ENCODE results near the gene SNX3. TPM values are rescaled to one million over a fixed set of nuclear protein-coding genes. Genes with fewer than 3 reads are reported as not detected.

Gene SNX3
- total RNA-seq, 2 experiments from 2014 or later, result 39.8 to 40.8 TPM

DNA sequence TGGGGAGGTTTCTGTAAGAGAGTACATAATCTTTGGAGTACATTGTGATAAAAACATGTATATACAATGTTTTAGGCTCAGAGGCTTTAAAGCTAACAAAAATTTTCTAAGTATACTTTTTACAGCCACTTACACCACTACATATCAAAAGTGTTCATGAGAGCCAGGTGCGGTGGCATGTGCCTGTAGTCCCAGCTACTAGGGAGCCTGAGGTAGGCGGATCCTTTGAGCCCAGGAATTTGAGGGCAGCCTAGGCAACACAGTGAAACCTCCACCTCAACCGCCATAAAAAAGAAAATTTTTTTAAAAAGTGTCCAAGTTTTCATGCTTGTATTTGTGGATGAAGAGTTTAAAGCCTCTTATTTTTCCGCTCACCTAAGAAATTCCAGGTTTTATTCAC lies 22.5 kb downstream of the SNX3 start:
- no peak for DNase-seq
- CTCF ChIA-PET, result interaction anchor here (0.7 kb wide), 1 partner anchor 10 kb away, joined by 3 read pairs; no protein-coding TSS in a partner anchor
- H3K27ac ChIP-seq (ENCODE audit: low read depth in 1 of 2, low read length in 2 of 2), result no peak overlapping the region
- no peaks in the 10 kb centered on the region for H3K9me3 ChIP-seq (ENCODE audit: control insufficient read depth in 1 of 2, insufficient read depth in 1 of 2, low read length in 2 of 2)
- H3K4me3 ChIP-seq (ENCODE audit: low read length), result no peak overlapping the region
- Mint-ChIP-seq H3K36me3 (ENCODE audit: low read depth) (peaks cover 85% of the 10 kb centered on the region), H3K9me3 (peaks cover 2% of the 10 kb centered on the region), H3K4me3 (no peak overlapping the region), H3K27ac (no peak overlapping the region), H3K4me1 (ENCODE audit: low read depth) (peaks cover 50% of the 10 kb centered on the region), H3K27me3 (no peaks in the 10 kb centered on the region)
- POLR2A ChIA-PET, result interaction anchor here (1.5 kb wide), 1 partner anchor 22 kb away, joined by 4 read pairs; the partner anchor contains the start of gene SNX3
- intact Hi-C loops (cut with DNase I, micrococcal nuclease), result no loop called here
- peaks cover 11% of the 10 kb centered on the region for H3K36me3 ChIP-seq (ENCODE audit: insufficient read depth, low read length)
- H3K27me3 ChIP-seq (ENCODE audit: control insufficient read depth in 1 of 2, insufficient read depth in 2 of 2, low read length in 2 of 2), result no peaks in the 10 kb centered on the region
- no peak for ATAC-seq (ENCODE audit: poor library complexity)
- no peaks in the 10 kb centered on the region for H3K4me1 ChIP-seq (ENCODE audit: insufficient read depth, low read length)
- TF ChIP-seq, protein P1, sequence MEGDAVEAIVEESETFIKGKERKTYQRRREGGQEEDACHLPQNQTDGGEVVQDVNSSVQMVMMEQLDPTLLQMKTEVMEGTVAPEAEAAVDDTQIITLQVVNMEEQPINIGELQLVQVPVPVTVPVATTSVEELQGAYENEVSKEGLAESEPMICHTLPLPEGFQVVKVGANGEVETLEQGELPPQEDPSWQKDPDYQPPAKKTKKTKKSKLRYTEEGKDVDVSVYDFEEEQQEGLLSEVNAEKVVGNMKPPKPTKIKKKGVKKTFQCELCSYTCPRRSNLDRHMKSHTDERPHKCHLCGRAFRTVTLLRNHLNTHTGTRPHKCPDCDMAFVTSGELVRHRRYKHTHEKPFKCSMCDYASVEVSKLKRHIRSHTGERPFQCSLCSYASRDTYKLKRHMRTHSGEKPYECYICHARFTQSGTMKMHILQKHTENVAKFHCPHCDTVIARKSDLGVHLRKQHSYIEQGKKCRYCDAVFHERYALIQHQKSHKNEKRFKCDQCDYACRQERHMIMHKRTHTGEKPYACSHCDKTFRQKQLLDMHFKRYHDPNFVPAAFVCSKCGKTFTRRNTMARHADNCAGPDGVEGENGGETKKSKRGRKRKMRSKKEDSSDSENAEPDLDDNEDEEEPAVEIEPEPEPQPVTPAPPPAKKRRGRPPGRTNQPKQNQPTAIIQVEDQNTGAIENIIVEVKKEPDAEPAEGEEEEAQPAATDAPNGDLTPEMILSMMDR (IDR thresholded peaks at IDR 0.05), result no peak

DNA sequence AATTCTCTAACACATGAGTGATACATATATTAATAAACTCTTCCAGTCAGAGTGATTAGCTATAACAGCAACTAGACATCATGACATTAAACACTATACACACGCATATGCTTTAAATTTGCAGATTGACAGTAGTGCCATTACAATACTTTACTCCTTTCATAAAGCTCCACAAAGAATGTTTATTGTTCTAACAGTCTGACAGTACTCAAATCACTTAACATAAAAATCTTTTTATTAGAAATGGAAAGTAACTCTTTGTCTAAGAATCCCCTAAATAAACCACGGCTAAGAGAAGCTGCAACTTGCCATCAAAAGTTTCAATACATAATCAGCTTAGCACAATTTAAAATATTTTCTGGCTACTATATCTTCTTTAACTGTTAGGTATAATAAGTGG lies 24.0 kb downstream of the SNX3 start:
- Mint-ChIP-seq H3K27ac (no peak overlapping the region), H3K27me3 (no peaks in the 10 kb centered on the region), H3K36me3 (ENCODE audit: low read depth) (peaks cover 80% of the 10 kb centered on the region), H3K4me1 (ENCODE audit: low read depth) (peaks cover 50% of the 10 kb centered on the region), H3K4me3 (no peak overlapping the region), H3K9me3 (peaks cover 2% of the 10 kb centered on the region)
- no peak overlapping the region for H3K27ac ChIP-seq (ENCODE audit: low read depth in 1 of 2, low read length in 2 of 2)
- intact Hi-C loops (cut with DNase I, micrococcal nuclease), result no loop called here
- DNase-seq, result no peak
- ChIA-PET CTCF (interaction anchor here (1.6 kb wide), 1 partner anchor 24 kb away, joined by 3 read pairs; the partner anchor contains the start of gene SNX3), POLR2A (interaction anchor here (0.7 to 2.0 kb wide), 4 partner anchors 9 to 505 kb away, joined by 3 to 5 read pairs (median 3); partner anchors contain the start of gene SNX3)
- H3K36me3 ChIP-seq (ENCODE audit: insufficient read depth, low read length), result peaks cover 11% of the 10 kb centered on the region
- no peaks in the 10 kb centered on the region for H3K27me3 ChIP-seq (ENCODE audit: control insufficient read depth in 1 of 2, insufficient read depth in 2 of 2, low read length in 2 of 2)
- H3K4me3 ChIP-seq (ENCODE audit: low read length), result no peak overlapping the region
- H3K9me3 ChIP-seq (ENCODE audit: control insufficient read depth in 1 of 2, insufficient read depth in 1 of 2, low read length in 2 of 2), result no peaks in the 10 kb centered on the region
- TF ChIP-seq, protein P1 (IDR thresholded peaks at IDR 0.05), result no peak
- H3K4me1 ChIP-seq (ENCODE audit: insufficient read depth, low read length), result no peaks in the 10 kb centered on the region
- no peak for ATAC-seq (ENCODE audit: poor library complexity)

DNA sequence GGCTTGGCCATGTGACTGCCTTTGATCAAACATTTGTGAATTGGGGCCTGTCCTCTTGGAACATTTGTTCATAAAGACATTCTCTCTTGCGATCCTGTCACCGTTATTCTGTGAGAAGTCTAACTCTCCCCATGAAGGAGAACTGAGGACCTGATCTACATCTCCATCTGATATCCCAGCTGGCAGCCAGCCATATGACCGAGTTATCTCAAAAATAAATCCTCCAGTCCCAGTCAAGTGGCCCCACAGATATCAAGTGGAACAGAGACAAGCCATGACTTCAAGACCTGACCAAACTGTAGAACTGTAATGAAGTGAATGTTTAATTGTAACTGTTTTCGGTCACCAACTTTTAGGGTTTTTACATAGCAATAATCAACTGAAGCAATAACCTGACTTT lies 25.7 kb downstream of the SNX3 start:
- no peak for DNase-seq
- no peak overlapping the region for H3K27ac Mint-ChIP-seq
- H3K4me3 ChIP-seq (ENCODE audit: low read length), result no peak overlapping the region
- H3K27me3 ChIP-seq (ENCODE audit: control insufficient read depth in 1 of 2, insufficient read depth in 2 of 2, low read length in 2 of 2), result no peaks in the 10 kb centered on the region
- H3K27ac ChIP-seq (ENCODE audit: low read depth in 1 of 2, low read length in 2 of 2), result no peak overlapping the region
- no peaks in the 10 kb centered on the region for H3K4me1 ChIP-seq (ENCODE audit: insufficient read depth, low read length)
- intact Hi-C loops (cut with DNase I, micrococcal nuclease), result no loop called here
- peaks cover 54% of the 10 kb centered on the region for H3K4me1 Mint-ChIP-seq (ENCODE audit: low read depth)
- TF ChIP-seq, protein P1 (IDR thresholded peaks at IDR 0.05), result no peak
- H3K4me3 Mint-ChIP-seq, result no peak overlapping the region
- no peak for ATAC-seq (ENCODE audit: poor library complexity)
- POLR2A ChIA-PET, result interaction anchor here (2.0 kb wide), 1 partner anchor 26 kb away, joined by 5 read pairs; the partner anchor contains the start of gene SNX3
- CTCF ChIA-PET, result no interaction called here
- H3K9me3 ChIP-seq (ENCODE audit: control insufficient read depth in 1 of 2, insufficient read depth in 1 of 2, low read length in 2 of 2), result no peaks in the 10 kb centered on the region
- H3K27me3 Mint-ChIP-seq, result no peaks in the 10 kb centered on the region
- H3K36me3 Mint-ChIP-seq (ENCODE audit: low read depth), result peaks cover 78% of the 10 kb centered on the region
- peaks cover 11% of the 10 kb centered on the region for H3K36me3 ChIP-seq (ENCODE audit: insufficient read depth, low read length)
- H3K9me3 Mint-ChIP-seq, result peaks cover 2% of the 10 kb centered on the region
